Activated T-helper 2 cell treated with anti-CD3 and anti-CD28 coated beads, Interferon-gamma antibody, Interleukin-2, Interleukin-4, amounts not matched to agents 10 μg/mL and 5 μg/mL and 100 μg/mL, durations not matched to agents 14 hours and 24 hours and 36 hours (primary cell): ENCODE measurements around the gene ATG14. TPM values are rescaled to one million over a fixed set of nuclear protein-coding genes. Genes with fewer than 3 reads are reported as not detected.
"Not testable (repeated sequence)": the region's sequence is repeated elsewhere in the genome, so short reads cannot be mapped to it uniquely, and the experiment has no call there.

Source experiments
- DNase-seq: peaks from one replicate; pipeline ENCODE4 v3.0.0; 2021; ENCODE audit warnings: low spot score
- H3K27ac Mint-ChIP-seq: one replicate; pipeline ENCODE4 v1.8.0; 2021; ENCODE audit warnings: mixed read lengths
- H3K27me3 Mint-ChIP-seq: one replicate; pipeline ENCODE4 v1.8.0; 2021; ENCODE audit warnings: low read depth, mixed read lengths
- H3K36me3 Mint-ChIP-seq: one replicate; pipeline ENCODE4 v1.8.0; 2021; ENCODE audit warnings: low read depth, mixed read lengths
- H3K4me1 Mint-ChIP-seq: one replicate; pipeline ENCODE4 v1.8.0; 2021; ENCODE audit warnings: low read depth, mixed read lengths
- H3K4me3 Mint-ChIP-seq: one replicate; pipeline ENCODE4 v1.8.0; 2021; ENCODE audit warnings: low read depth, mild to moderate bottlenecking, moderate library complexity, mixed read lengths
- H3K9me3 Mint-ChIP-seq: one replicate; pipeline ENCODE4 v1.8.0; 2021; ENCODE audit warnings: mixed read lengths
- intact Hi-C: fragments of 100-400 bp; cut with micrococcal nuclease; formaldehyde crosslinking; loops from one replicate; pipeline ENCODE4 v1.15.1; 2023
- total RNA-seq: library from RNA; stranded (reverse); gene quantifications from 2 replicates; pipeline ENCODE4 v1.2.3, GENCODE V29; 2022

ATG14 gene
- total RNA-seq, 1 donor from 2014 or later = 4.3 TPM

- intact Hi-C loops = no loop called here
- H3K36me3 Mint-ChIP-seq = peaks cover 3% of the 10 kb centered on the region
- H3K4me3 Mint-ChIP-seq = no peak overlapping the region
- no peak overlapping the region for H3K27ac Mint-ChIP-seq
- H3K4me1 Mint-ChIP-seq = peaks cover 14% of the 10 kb centered on the region
- DNase-seq = no peak
- no peaks in the 10 kb centered on the region for H3K9me3 Mint-ChIP-seq
- no peaks in the 10 kb centered on the region for H3K27me3 Mint-ChIP-seq
Observed at GRCh38 chr14:55401751-55402150, 9.9 kb downstream of the ATG14 start.

DNA sequence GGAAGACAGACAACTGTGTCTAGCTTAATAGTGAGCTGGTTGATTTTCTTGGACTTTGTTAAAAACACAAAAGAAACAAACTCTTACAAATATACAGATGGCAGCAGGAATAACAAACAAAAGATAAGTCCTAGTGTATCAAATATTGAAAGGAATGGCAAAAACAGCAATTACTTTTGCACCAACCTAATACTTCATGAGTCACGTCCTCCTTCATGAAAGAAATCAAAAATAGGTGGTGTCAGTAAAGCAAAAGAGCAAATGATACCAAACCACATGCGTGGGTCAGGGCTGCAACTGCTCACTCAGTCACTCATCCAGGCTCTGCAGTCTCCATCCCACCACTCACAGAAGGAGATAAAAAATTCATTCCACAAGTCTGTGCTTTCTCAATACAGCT is 11.8 kb downstream of the ATG14 start:
- no peak overlapping the region for H3K27ac Mint-ChIP-seq
- peaks cover 5% of the 10 kb centered on the region for H3K36me3 Mint-ChIP-seq
- no peak for DNase-seq
- H3K4me3 Mint-ChIP-seq = no peak overlapping the region
- no peaks in the 10 kb centered on the region for H3K27me3 Mint-ChIP-seq
- no peaks in the 10 kb centered on the region for H3K9me3 Mint-ChIP-seq
- H3K4me1 Mint-ChIP-seq = peaks cover 14% of the 10 kb centered on the region
- intact Hi-C loops = no loop called here

DNA sequence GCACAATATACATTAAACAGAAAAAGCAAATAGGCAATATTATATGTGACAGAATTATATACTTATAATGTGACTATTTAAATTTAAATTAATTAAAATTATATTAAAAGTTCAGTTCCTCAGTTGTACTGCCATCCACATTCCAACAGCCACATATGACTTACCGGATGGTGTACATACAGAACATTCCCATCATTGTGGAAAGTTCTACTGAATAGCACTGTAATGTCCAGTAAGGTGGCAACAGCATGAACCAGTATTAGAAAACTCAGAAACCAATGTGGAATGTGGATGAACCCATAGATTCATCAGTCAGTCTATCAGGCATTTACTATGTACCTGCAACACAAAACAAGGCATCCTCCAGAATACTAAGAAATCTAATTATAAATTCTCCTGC is 12.4 kb downstream of the ATG14 start:
- no peak overlapping the region for H3K4me3 Mint-ChIP-seq
- intact Hi-C loops = no loop called here

DNA sequence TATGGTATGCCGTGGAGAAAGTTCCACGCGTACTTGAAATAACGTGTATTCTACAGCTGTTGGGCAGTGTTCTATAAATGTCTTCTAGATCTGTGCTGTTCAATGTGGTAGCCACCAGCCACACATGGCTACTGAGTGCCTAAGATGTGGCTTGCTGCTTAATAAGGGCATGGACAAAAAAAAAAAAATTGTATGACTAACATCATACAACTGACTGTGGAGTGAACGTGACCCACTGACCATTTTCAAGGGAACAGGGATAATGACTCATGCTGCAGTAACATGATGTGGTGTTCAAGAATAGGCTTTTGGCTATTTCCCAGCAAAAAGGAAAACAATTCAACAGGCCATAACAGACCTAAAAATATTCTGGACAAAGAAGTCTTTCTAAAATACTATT is 13.0 kb downstream of the ATG14 start:
- Mint-ChIP-seq H3K4me1 (peaks cover 9% of the 10 kb centered on the region), H3K27me3 (no peaks in the 10 kb centered on the region), H3K36me3 (peaks cover 5% of the 10 kb centered on the region), H3K9me3 (no peaks in the 10 kb centered on the region), H3K4me3 (no peak overlapping the region), H3K27ac (no peak overlapping the region)
- DNase-seq = no peak
- intact Hi-C loops = no loop called here

More for the DNA sequence above, 12.4 kb downstream of the ATG14 start:
- Mint-ChIP-seq H3K4me1 (peaks cover 13% of the 10 kb centered on the region), H3K27me3 (no peaks in the 10 kb centered on the region), H3K9me3 (no peaks in the 10 kb centered on the region), H3K36me3 (peaks cover 5% of the 10 kb centered on the region), H3K27ac (no peak overlapping the region)
- no peak for DNase-seq

DNA sequence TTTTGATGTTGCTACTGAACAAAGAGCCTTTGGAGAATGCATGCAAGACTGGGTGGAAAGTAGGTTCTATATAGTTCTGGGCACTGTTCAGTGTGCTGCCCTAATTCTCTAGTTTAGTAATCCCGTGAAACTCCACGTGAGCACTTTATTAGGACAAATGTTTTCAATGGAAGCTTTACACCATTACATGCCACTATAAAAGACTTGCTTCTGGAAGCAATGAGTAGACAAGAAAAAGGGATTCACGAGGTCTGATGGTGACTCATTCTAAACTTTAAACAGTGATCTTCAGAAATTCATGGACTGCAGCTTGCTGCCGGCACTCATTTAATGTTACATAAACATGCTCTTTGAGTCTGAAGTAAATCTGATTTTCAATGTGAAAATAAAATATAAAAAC is 22.3 kb downstream of the ATG14 start:
- Mint-ChIP-seq H3K4me3 (no peak overlapping the region), H3K27me3 (no peaks in the 10 kb centered on the region), H3K27ac (peak overlapping the region; percentile 12), H3K36me3 (peaks cover 32% of the 10 kb centered on the region), H3K9me3 (no peaks in the 10 kb centered on the region), H3K4me1 (peaks cover 31% of the 10 kb centered on the region)
- no peak for DNase-seq
- intact Hi-C loops = no loop called here

GRCh38 chr14:55388160-55388559 is 23.5 kb downstream of the ATG14 start:
- no peaks in the 10 kb centered on the region for H3K27me3 Mint-ChIP-seq
- intact Hi-C loops = no loop called here
- no peak overlapping the region for H3K4me3 Mint-ChIP-seq
- no peak for DNase-seq
- H3K9me3 Mint-ChIP-seq = no peaks in the 10 kb centered on the region
- peaks cover 33% of the 10 kb centered on the region for H3K4me1 Mint-ChIP-seq
- peak overlapping the region; percentile 31 for H3K27ac Mint-ChIP-seq
- peaks cover 39% of the 10 kb centered on the region for H3K36me3 Mint-ChIP-seq

DNA sequence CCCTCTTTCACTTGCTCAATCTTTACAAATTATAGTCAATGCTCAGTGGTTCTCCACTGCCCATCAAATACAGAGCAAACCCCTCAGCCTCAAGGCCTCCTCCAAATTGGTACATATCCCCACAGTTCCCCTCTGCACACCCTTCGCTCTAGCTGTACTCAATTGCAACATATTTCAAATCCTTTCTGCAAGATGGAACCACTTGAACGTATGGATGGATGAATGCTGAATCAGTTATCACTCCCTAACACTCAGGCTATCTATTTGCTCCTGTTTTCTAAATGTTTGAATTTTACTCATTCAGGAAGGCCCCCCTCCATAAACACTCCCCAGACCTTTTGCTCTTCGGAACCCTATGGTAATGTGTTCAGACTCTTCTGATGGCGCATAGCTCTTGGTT is 24.5 kb downstream of the ATG14 start:
- no peak for DNase-seq
- Mint-ChIP-seq H3K9me3 (no peaks in the 10 kb centered on the region), H3K4me1 (peaks cover 38% of the 10 kb centered on the region), H3K4me3 (peak overlapping the region; percentile 43), H3K27ac (peak overlapping the region; percentile 86), H3K27me3 (no peaks in the 10 kb centered on the region), H3K36me3 (peaks cover 39% of the 10 kb centered on the region)
- intact Hi-C loops = loop anchor here (2.0 kb wide), 1 partner anchor 194 kb away; the partner anchor contains the start of gene KTN1

GRCh38 chr14:55386037-55386808 is 25.4 kb downstream of the ATG14 start:
- H3K27ac Mint-ChIP-seq = peak overlapping the region; percentile 88
- H3K27me3 Mint-ChIP-seq = no peaks in the 10 kb centered on the region
- peaks cover 44% of the 10 kb centered on the region for H3K4me1 Mint-ChIP-seq
- intact Hi-C loops = loop anchor here (1.0 to 2.0 kb wide), 3 partner anchors 12 to 195 kb away; partner anchors contain the start of gene KTN1
- H3K9me3 Mint-ChIP-seq = no peaks in the 10 kb centered on the region
- H3K36me3 Mint-ChIP-seq = peaks cover 47% of the 10 kb centered on the region
- no peak for DNase-seq
- H3K4me3 Mint-ChIP-seq = peak overlapping the region; percentile 11

DNA sequence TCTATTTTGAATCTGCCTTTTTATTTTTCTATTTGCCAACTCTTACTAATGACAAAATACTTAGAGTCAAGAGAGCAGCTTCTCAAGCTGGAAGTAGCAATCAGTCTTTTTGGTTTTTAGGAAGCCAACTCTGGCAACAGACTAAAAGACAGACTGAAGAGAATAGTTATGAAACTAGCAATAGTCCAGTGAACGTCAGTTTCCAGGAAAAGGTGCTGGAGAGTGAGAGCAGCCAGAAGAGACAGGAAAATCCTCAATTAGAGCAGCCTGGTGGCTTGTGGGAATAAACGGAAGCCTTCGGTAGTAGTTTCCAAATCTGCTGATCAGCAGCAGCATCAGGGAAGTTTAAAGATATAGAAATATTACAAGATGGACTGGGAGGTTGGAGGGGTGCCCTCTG is 27.1 kb downstream of the ATG14 start:
- H3K27ac Mint-ChIP-seq = peak overlapping the region; percentile 7

GRCh38 chr14:55383541-55384140 is 28.0 kb downstream of the ATG14 start:
- peaks cover 46% of the 10 kb centered on the region for H3K36me3 Mint-ChIP-seq

More for the DNA sequence above, 27.1 kb downstream of the ATG14 start:
- Mint-ChIP-seq H3K27me3 (no peaks in the 10 kb centered on the region), H3K4me3 (no peak overlapping the region), H3K36me3 (peaks cover 55% of the 10 kb centered on the region), H3K9me3 (no peaks in the 10 kb centered on the region), H3K4me1 (peaks cover 44% of the 10 kb centered on the region)
- intact Hi-C loops = no loop called here
- DNase-seq = no peak

GRCh38 chr14:55383056-55383466 is 28.6 kb downstream of the ATG14 start:
- H3K9me3 Mint-ChIP-seq, H3K4me3 Mint-ChIP-seq, H3K27me3 Mint-ChIP-seq, DNase-seq, H3K27ac Mint-ChIP-seq, intact Hi-C loops: not testable (repeated sequence)
- H3K4me1 Mint-ChIP-seq = peaks cover 35% of the 10 kb centered on the region
- H3K36me3 Mint-ChIP-seq = peaks cover 46% of the 10 kb centered on the region

More at GRCh38 chr14:55383541-55384140, 28.0 kb downstream of the ATG14 start:
- Mint-ChIP-seq H3K4me1 (peaks cover 40% of the 10 kb centered on the region), H3K9me3 (no peaks in the 10 kb centered on the region), H3K27ac (no peak overlapping the region), H3K27me3 (no peaks in the 10 kb centered on the region), H3K4me3 (no peak overlapping the region)
- DNase-seq = no peak
- intact Hi-C loops = no loop called here

DNA sequence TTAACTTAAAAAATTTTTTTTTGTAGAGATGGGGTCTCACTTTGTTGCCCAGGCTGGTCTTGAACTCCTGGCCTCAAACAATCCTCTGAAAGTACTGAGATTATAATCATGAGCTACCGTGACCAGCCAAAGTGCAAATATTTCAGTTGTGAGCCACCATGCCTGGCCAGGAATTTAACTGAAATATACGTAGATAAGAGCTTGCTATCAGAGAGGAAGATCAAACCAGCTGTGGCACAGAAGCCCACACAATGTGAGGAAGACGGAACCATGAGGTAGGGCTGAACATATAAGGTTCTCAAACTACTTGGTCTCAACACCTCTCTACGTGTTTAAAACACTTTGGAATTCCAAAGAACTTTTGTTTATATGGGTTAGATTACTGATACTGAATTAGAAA is 29.1 kb downstream of the ATG14 start:
- intact Hi-C loops = no loop called here
- no peaks in the 10 kb centered on the region for H3K27me3 Mint-ChIP-seq

DNA sequence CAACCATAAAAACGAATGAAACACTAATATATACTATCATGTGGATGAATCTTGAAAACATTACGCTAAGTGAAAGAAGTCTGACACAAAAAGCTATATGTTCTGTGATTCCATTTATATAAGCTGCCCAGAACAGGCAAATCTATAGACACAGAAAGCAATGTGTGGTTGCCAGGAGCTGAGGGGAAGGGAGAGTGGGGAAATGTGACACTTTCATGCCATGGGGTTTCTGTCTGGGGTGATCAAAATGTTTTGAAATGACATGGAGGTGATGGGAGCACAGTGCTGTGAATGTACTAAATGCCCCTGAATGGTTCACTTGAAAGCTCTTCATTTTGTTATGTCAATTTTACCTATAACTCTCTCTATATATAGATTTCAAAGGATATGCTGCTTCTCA is 30.1 kb downstream of the ATG14 start:
- DNase-seq = no peak
- intact Hi-C loops = no loop called here
- H3K4me3 Mint-ChIP-seq = no peak overlapping the region
- no peak overlapping the region for H3K27ac Mint-ChIP-seq
- peaks cover 50% of the 10 kb centered on the region for H3K36me3 Mint-ChIP-seq
- H3K9me3 Mint-ChIP-seq = no peaks in the 10 kb centered on the region
- H3K27me3 Mint-ChIP-seq = no peaks in the 10 kb centered on the region
- peaks cover 25% of the 10 kb centered on the region for H3K4me1 Mint-ChIP-seq

More for the DNA sequence above, 29.1 kb downstream of the ATG14 start:
- Mint-ChIP-seq H3K4me1 (peaks cover 33% of the 10 kb centered on the region), H3K9me3 (no peaks in the 10 kb centered on the region), H3K27ac (no peak overlapping the region), H3K4me3 (no peak overlapping the region), H3K36me3 (peaks cover 48% of the 10 kb centered on the region)
- DNase-seq = no peak
